Neural cell (in vitro differentiated cells): ENCODE measurements around the gene FKTN.

Experiments
- EP300 ChIP-seq: fragments of 450-650 bp; conservative IDR thresholded peaks from 2 replicates; pipeline ENCODE4 v1.6.1; 2014; ENCODE audit warnings: antibody characterized with exemption, mild to moderate bottlenecking, moderate library complexity; ENCODE audit not compliant: poor library complexity, severe bottlenecking
- TF ChIP-seq, protein P1 (sequence below): fragments of 450-650 bp; IDR thresholded peaks from 2 replicates; pipeline ENCODE4 v1.5.1; 2014; ENCODE audit warnings: antibody characterized with exemption, mild to moderate bottlenecking, moderate library complexity; ENCODE audit not compliant: poor library complexity, severe bottlenecking
- TF ChIP-seq, protein P2 (sequence below): IDR thresholded peaks from 2 replicates; pipeline ENCODE4 v1.6.1; 2012; ENCODE audit warnings: borderline replicate concordance

- TF ChIP-seq, protein P1, sequence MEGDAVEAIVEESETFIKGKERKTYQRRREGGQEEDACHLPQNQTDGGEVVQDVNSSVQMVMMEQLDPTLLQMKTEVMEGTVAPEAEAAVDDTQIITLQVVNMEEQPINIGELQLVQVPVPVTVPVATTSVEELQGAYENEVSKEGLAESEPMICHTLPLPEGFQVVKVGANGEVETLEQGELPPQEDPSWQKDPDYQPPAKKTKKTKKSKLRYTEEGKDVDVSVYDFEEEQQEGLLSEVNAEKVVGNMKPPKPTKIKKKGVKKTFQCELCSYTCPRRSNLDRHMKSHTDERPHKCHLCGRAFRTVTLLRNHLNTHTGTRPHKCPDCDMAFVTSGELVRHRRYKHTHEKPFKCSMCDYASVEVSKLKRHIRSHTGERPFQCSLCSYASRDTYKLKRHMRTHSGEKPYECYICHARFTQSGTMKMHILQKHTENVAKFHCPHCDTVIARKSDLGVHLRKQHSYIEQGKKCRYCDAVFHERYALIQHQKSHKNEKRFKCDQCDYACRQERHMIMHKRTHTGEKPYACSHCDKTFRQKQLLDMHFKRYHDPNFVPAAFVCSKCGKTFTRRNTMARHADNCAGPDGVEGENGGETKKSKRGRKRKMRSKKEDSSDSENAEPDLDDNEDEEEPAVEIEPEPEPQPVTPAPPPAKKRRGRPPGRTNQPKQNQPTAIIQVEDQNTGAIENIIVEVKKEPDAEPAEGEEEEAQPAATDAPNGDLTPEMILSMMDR = no peak
- TF ChIP-seq EP300 = no peak
- TF ChIP-seq, protein P2, sequence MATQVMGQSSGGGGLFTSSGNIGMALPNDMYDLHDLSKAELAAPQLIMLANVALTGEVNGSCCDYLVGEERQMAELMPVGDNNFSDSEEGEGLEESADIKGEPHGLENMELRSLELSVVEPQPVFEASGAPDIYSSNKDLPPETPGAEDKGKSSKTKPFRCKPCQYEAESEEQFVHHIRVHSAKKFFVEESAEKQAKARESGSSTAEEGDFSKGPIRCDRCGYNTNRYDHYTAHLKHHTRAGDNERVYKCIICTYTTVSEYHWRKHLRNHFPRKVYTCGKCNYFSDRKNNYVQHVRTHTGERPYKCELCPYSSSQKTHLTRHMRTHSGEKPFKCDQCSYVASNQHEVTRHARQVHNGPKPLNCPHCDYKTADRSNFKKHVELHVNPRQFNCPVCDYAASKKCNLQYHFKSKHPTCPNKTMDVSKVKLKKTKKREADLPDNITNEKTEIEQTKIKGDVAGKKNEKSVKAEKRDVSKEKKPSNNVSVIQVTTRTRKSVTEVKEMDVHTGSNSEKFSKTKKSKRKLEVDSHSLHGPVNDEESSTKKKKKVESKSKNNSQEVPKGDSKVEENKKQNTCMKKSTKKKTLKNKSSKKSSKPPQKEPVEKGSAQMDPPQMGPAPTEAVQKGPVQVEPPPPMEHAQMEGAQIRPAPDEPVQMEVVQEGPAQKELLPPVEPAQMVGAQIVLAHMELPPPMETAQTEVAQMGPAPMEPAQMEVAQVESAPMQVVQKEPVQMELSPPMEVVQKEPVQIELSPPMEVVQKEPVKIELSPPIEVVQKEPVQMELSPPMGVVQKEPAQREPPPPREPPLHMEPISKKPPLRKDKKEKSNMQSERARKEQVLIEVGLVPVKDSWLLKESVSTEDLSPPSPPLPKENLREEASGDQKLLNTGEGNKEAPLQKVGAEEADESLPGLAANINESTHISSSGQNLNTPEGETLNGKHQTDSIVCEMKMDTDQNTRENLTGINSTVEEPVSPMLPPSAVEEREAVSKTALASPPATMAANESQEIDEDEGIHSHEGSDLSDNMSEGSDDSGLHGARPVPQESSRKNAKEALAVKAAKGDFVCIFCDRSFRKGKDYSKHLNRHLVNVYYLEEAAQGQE = no peak
Observed at GRCh38 chr9:105646879-105647594, 89.1 kb downstream of the FKTN start.
